Fibroblast of upper back skin (primary cell): ENCODE results near the gene HINT2.

Source experiments
- DNase-seq: peaks from one replicate; pipeline ENCODE4 v3.0.0-alpha.2; 2013

The HINT2 gene

GRCh38 chr9:35774907-35775635, 39.8 kb downstream of the HINT2 start:
- no peak for DNase-seq

DNA sequence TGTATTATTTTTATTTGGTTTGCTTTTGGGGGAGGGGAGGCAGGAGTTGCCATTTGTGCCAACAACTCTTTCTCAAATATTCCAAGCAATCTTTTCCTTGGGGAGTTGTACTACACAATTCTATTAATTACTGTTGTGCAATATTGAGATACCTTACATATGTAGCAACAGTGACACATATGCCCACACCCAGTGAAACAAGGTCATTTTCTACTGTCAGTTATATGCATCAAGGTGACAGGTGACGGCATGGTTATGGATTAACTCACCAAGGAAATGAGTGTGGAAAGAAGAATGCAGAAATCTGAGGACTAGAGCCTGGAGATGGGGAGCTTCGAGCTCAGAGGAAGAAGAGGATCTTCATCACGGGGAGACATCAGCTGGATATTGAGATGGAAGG, 42.9 kb downstream of the HINT2 start:
- no peak for DNase-seq

DNA sequence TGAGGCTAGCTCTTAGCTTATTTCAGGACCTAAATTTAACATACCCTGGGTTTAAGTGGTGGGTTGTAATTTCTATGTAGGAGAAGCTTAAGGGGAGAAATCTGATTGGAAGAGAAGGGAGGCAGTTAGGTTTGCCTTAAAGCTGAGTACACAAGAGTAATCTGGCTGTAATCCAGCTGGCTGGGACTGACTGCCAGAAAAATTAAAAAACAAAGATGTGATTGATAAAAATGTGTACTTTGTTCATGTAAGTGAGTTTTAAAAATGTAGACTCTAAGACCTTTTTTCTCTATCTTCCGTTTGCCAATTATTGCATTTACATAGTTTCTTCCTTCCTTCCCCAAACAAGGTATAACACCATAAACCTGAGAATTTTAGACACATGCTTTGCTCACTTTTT, 43.3 kb downstream of the HINT2 start:
- no peak for DNase-seq

DNA sequence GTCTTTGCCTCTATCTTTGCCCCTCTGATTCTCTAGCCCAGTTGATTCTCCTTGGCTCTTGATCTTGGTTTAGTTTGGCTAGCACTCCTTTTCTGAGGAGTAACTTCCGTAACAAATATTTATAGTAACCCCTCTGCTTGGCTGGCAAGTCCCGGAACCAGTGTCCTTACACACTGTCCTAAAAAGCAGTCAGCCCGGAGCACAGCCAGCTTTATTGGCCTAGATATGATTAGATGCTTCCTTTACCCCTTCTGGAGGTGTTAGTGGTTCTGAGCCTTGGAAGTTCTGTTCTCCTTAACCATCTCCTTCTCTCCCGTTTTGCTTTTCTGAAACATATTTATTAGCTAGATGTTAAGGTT, 43.8 kb downstream of the HINT2 start:
- no peak for DNase-seq

GRCh38 chr9:35769763-35770162, 45.1 kb downstream of the HINT2 start:
- no peak for DNase-seq

DNA sequence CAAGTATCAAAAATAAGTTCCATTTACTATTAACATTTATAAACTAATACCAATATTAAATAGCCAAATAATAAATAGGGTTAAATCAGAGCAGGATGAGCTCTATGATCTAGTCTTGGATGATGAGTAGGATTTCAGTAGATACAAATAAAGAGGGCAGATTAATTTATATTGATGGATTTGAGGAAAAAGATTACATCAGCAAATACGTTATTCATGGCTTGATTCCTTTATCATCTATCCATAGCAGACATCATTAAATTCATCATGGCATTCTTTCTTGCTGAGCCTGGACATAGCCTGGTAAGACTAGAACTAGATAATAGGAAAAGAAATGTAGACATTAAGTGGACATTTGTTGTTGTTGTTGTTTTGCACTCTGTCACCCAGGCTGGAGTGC, 47.4 kb downstream of the HINT2 start:
- DNase-seq = no peak

GRCh38 chr9:35766997-35767396, 47.8 kb downstream of the HINT2 start:
- no peak for DNase-seq

GRCh38 chr9:35763803-35764202, 51.0 kb downstream of the HINT2 start:
- DNase-seq = no peak

DNA sequence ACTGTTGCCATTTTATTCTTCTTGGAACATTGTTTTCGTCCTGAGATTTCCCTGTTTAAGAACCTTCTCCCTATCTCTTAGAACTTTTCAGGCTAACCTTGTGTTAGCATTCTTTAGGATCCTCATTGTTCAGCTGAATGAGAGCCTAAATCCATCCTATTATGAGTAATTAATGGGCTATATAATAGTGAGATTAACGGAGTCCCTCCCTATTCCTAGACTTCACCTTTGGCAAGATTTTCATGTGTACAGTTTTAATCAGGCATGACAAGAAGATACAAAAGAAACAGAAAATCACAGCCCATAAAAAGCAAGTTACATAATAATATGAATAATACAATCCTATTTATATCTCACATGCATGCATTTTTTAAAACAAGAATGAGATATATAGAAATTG, 51.7 kb downstream of the HINT2 start:
- DNase-seq = no peak
